Measurements from ENCODE around the gene DNAJB8.

DNAJB8 gene

GRCh38 chr3:128442949-128443348 is 23.7 kb downstream of the DNAJB8 start:
- DNase-seq: no peak

DNA sequence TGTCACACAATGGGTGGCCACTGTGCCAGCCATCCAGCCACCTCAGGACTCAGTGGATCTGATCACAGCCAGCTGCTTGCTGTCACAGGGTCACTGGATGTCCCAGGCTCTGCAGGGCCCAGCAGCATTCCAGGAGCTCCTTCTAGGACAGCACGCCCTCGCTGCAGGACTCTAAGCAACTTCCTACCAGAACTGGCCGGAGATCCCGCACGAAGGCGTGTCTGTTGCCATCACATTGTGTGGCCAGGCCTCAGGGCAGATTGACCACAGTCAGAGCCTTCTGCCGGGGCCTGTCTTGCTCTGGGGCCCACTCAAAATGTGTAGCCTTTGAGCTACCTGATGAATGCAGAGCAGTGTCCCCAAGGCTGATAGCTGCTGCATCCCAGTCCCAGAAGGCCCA is 24.6 kb downstream of the DNAJB8 start:
- DNase-seq: no peak

DNA sequence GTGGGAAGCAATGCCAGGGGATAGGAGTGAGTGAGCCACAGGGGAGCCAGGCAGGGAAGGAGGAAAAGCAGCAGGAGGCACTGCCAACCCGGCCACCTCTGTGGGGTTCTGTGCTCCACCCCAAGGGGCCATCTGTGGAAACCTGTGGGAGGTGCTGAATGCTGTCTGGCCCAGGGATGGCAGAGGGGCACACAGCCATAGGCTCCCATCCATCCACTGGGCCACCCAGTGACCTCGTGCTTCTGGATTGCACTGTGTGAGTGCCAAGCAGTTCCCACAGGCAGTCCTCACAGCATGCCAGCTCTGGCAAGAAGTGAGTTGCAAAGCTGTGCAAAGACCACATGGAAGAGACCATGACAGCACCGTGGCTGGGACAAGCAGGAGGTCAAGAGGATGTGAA is 27.5 kb downstream of the DNAJB8 start:
- DNase-seq: no peak

DNA sequence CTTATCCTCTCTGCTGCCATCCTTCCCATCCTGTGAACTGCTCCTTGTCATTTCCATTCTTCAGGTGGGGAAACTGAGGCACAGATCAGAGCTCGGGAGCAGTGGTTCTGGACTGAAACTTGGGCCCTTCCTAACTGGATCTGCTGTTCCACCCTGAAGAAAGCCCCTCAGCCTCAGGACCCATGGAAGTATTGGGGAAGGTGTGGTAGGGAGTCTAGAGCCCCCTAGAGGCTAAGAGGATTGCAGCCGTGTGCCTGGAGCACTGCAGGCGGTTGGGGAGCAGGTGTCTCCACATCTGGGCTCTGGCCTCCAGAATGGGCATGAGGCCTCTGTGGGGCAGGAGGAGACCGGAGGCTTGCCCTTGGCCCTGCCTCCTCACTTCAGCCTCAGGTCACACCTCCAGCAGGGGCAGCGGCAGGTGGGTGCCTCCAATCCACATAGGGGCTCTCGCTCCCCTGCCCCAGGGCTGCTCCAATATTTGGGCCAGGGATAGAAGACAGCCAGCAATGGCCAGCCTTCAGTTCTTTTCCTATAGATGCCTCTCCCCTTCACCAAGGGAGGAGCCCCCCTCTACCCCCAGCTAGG is 28.1 kb downstream of the DNAJB8 start:
- no peak for DNase-seq

DNA sequence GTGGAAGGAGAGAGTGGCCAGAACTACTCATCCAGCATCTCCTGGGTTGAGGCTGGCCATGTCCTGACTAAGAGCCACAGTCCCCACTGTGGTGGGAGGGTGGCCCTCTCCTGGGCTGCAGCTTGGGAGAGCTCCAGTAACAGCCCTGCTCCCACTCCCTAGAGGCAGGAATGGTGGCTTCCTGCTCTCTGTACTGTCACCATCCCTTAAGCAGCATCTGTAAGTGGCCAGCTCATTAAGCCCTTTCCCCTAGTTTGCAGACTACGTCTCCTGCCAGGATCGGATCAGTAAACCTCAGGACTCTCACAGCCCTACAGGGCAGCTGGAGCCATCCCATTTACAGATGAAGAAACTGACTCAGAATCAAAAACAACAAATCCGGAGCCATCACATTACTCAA is 30.5 kb downstream of the DNAJB8 start:
- DNase-seq: no peak

DNA sequence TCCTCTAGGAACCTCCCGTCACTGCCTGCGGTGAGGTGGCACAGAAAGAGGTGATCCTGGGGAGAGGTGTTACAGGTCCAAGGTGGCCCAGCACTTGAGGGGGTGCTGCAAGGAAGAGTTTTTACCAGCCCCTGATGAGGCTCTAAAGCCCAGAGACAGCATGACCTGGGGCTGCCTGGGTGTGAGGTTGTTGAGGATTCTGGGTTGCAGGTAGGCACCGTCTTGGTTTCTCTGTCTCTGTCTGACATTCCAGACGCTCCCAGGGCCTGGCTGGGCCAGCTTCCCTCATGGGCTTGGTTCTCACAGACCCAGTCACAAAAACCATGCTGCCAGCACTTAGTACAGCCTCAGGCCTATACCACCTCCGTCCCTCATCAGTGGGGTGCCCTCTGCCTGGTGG is 31.1 kb downstream of the DNAJB8 start:
- DNase-seq: no peak

DNA sequence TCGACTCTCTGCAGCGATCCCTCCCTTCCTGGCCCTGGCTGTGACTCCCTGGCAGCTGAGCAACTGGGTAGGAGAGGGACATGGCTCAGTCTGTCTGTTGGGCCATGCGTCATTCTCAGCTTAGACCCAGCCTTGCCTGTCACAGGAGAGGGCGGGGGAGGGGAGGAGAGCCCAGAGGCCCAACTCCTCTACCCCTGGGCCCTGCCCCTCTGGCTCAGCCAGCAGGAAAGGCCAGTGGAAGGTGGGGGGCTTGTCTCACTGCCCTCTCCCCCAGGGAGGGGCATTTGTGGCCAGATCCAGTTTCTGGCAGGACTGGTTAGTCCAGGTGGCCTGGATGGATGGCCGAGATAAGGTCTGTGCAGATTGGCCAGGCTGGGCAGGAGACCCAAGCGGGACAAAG is 31.6 kb downstream of the DNAJB8 start:
- DNase-seq: no peak

DNA sequence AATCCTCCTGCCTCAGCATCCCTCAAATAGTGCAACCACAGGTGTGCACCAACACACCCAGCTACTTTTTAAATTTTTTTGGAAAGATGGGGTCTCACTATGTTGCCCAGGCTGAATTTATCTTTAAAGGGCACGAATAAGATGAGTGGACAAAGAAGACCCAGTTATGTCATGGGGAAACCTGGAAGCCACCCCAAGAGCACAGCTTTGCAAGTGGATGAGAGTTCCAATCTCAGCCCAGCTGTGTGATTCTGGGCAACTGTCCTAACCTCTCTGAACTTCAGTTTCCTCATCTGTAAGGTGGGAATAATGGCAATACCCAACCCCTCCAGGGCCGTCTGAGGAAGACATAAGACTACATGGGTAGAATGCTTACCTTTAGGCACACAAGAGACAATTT is 32.2 kb downstream of the DNAJB8 start:
- DNase-seq: no peak

DNA sequence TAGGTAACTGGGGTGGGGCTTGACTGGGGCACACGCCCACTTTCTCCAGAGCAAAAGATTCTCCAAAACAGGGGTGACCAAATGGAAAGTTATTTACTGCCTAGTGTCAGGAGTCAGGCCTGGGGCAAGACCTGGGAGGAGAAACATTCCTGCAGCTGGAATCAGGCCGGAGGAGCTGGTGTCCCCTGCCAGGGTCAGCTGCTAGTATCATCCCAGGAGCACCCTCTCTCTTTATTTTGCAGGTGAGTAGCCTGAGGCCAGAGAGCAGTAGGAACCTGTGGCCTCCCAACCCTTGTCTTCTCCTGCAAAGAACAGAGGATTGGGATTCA is 32.9 kb downstream of the DNAJB8 start:
- DNase-seq: no peak

GRCh38 chr3:128432971-128433836 is 33.5 kb downstream of the DNAJB8 start:
- DNase-seq: peak; percentile 31

- DNase-seq: peak; percentile 70
Measured at GRCh38 chr3:128432301-128432970, 34.3 kb downstream of the DNAJB8 start.

DNA sequence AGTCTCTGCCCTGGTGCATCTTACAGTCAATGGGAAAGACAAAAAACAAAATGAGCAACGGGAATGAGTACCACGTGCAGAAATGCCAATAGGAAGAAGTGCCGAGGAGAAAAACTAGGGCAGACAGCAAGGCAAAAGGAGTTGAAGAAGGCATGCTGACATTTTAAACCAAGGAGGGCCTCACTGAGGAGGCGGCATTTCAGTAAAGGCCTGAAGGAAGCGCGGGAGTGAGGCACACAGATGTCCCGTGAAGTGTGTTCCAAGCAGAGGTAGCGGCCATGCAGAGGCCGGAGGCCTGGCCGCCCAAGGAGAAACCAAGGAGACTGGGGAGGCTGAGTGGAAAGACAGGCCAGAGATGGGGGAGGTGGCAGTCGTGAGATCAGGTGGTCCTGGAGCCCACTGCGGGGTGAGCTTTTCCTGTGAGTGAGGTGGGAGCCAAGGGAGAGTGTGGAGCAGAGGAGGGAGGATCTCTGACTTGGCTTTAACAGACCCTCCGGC is 34.8 kb downstream of the DNAJB8 start:
- no peak for DNase-seq

DNA sequence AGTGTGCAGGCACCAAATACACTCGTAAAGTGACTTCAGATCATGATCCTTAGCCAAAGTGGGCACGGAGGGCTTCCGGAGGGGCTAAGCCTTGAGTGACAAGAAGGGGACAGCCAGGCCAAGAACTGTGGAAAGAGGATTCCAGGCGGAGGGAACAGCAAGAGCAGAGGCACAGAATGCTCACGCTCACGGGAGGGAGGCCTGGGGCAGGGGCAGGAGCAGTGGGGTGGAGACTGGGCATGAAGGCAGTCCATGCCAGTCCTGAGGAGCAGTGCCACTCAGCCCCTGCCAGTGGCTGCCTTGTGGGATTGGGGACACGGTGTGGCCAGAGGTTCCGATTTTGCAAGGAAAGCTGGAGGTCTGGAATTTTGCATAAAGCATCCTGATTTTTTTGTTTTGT is 36.0 kb downstream of the DNAJB8 start:
- no peak for DNase-seq

DNA sequence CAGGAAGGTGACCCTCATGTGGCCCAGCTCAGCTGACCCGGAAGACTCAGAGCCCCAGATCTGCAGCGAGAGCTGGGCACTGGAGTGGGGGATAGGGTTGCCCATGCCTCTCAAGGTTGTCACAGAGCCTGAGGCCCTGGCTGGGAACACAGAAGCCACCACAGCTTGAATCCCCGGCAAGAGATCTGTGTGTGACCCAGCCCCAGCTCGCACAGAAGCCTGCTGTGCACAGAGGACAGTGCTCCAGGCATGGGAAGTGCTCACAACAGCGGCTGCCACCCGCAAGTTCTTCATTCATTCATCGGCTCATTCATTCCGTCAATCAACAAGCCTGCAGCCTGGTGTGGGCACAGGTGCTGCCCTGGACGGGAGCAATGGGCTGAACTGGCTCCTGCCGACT is 36.4 kb downstream of the DNAJB8 start:
- DNase-seq: peak; percentile 14

GRCh38 chr3:128429751-128430150 is 36.9 kb downstream of the DNAJB8 start:
- no peak for DNase-seq

- no peak for DNase-seq
Measured at GRCh38 chr3:128429275-128429674, 37.4 kb downstream of the DNAJB8 start.

DNA sequence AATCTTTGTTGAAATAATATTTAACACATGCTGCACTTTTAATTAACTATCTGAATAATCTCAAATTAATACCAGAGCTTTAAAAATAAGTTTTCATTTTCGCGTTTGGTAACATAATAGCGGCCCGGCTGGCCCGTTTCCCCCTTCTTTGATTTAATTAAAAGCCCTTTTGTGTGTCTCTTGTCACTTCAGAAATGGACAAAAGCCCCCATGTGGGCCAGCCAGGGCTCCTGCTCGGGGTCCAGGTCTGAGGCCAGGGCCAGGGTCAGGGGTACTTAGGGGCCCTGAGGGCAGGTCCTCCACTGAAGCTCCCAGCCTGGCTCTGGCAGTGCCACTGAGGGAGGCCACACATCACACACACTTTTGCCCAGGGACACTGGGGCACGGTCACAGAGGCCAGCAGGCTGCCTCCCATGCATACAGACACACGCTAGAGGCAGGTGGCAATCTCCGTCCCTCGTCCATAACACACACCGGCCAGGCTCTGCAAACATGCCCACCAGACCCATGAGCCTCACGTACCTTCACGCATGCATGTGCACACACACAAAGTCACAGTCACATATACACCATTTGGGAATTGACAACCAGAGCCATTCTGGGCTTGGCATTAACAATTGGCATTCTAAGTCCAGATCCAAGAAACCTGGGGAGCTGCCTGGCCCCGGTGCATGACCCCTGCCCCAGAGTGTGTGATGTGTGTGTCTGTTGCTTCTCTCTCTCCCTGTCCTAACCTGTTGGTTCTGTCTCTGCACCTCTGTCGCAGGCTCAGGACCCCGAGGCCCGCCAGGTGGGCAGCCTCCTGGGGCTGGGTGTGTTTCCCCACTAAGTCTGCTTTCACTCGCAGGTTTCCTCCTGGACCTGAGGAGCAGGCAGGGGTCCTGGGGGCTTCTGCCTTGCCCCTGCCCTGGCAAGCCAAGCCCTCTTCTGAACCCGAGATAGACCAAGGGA is 38.5 kb downstream of the DNAJB8 start:
- DNase-seq: peak; percentile 40

DNA sequence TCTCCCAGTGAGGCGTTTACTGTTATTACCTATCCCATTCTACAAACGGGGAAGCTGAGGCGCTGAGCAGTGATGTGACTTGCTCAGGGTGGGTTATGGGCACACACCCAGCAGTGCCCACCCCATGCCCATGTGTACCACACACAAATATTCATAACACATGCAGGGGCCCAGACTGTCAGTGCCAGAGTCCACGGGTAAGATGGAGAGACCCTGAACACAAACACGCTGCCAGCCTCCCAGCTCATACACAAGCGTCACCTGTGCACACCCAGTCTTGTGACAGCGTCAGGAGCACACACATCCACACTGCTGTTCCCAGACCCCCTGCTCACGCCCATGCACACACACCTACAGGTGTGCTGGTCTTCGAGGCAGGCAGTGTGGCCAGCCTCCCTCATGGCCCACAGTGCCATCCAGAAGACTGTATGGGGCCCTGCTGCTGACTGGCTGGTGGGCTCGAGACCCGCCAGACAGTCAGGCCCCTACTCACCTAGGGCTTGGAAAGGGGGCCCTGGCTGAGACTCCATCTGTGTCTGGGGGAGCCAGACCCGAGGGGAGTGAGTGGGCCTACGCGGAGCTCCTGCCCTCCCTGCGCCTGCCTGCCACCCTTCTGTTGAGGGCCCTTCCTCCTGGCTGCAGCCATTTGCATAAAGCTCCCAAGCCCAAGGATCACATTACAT is 39.4 kb downstream of the DNAJB8 start:
- peak; percentile 91 for DNase-seq

DNA sequence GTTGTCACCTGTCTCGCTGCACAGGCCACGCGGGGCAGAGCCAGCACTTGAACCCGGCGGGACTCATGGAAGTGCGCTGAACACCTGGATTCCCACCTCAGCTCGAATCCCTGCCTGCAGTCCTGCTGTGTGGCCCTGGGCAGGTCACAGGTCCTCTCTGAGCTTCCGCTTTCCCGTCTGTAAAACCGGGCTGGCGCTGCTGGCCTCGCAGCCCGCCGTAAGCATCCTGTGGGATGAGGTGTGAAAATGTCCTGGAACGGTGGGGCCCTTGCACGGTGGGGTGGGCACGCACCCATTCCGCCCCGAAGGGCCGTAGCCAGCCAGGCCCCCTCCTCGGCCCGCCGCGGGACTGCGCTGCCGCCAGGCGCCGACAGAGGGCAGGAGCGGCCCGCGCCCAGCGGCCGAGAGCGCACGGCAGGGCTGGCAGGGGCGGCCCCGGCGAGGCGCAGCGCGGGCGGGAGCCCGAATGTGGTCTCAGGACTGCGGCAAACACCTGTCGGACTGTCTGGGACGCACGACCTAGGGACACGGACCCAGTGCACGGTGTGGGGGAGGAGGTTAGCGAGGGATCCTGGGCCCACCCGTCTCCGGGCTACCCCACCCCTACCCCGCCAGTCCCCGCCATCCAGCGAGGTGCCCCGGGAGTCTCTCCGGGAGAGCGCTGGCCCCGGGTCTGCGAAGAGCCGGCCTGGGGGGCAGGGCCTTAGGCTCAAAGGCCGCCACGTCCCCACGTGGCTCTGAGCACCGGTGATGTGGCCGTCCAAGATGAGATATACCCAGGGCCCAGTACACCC is 40.4 kb downstream of the DNAJB8 start:
- peak; percentile 60 for DNase-seq

GRCh38 chr3:128425846-128426127 is 40.9 kb downstream of the DNAJB8 start:
- no peak for DNase-seq

DNA sequence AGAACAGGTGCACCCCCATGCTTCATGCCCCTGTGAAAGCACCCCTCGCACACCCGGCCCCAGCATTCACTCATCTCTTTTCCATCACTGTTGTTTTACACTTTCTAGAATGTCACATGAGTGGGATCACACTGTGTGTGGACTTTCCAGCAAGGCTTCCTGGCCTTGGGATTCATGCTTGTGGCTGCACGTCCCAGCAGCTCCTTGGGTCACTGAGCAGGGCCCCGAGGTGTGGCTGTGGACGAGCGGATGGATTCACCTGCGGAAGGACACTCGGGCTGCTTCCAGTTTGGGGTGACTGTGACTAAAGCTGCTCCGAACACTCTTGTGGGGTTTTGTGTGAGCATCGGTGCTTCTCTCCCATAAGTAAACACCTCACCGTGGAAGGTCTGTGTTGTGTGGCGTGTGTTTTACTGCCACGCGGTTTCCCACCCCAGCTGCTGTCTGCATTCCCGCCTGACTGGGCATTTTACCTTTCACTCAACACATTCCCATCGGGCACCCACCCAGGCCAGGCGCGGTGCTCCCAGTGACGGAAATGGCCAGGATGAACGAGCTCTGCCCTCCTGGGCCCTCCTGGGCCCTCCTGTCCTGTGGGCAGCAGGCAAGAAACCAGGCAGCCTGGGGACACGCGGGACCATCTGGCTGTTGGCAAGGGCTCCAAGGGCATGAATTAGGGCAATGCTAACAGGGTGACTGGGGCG is 41.4 kb downstream of the DNAJB8 start:
- no peak for DNase-seq
